ENCODE data around the gene STBD1. TPM values are rescaled to one million over a fixed set of nuclear protein-coding genes. Genes with fewer than 3 reads are reported as not detected.
A peak's percentile ranks its signal among the peaks of the same experiment; 100 is the strongest.

Gene STBD1
- total and polyA plus RNA-seq, 9 of the 15 experiments (the other 6 are each of a cell fraction or from before 2014, with no cell fraction given), result 0.08 to 0.64 (median 0.27) TPM; not detected in 2

GRCh38 chr4:76334885-76335284 is 28.4 kb downstream of the STBD1 start:
- Histone ChIP-seq H3K4me2 (ENCODE audit: insufficient read depth, low read length) (no peak overlapping the region), H2AFZ (ENCODE audit: low read depth, low read length) (no peak overlapping the region), H3K27ac (ENCODE audit: extremely low read depth, low read depth, low read length) (no peak overlapping the region), H3K79me2 (ENCODE audit: control insufficient read depth, insufficient read depth, low read length) (no peaks in the 10 kb centered on the region), H3K4me3 (no peak overlapping the region), H3K9me3 (replicated peaks; ENCODE audit: control insufficient read depth, insufficient read depth, low read depth, low read length) (no peaks in the 10 kb centered on the region), H3K4me1 (replicated peaks in 1 of 2; ENCODE audit: control insufficient read depth in 2 of 2, insufficient read depth in 2 of 2, low read length in 2 of 2) (no peaks in the 10 kb centered on the region), H3K9me1 (ENCODE audit: control insufficient read depth, insufficient read depth, low read length) (no peaks in the 10 kb centered on the region), H3K9ac (ENCODE audit: insufficient read depth in 1 of 2, low read depth in 2 of 2, low read length in 2 of 2) (no peak overlapping the region), H3K36me3 (ENCODE audit: control insufficient read depth, insufficient read depth, low read length) (no peaks in the 10 kb centered on the region), H3K27me3 (ENCODE audit: control insufficient read depth in 2 of 2, insufficient read depth in 2 of 2, low read length in 2 of 2) (no peaks in the 10 kb centered on the region), H4K20me1 (replicated peaks; ENCODE audit: control insufficient read depth, insufficient read depth, low read length) (no peaks in the 10 kb centered on the region)
- BruUV-seq (replicated peaks), result no TSS peak
- FAIRE-seq (no peak), ATAC-seq (no peak), DNase-seq (ENCODE audit: extremely low read depth in 1 of 4, low spot score in 3 of 4) (no peak)
- 67% methylated on average over 3 of the region's 3 CpGs for WGBS (ENCODE audit: insufficient coverage, low coverage, missing lambda C conversion rate)
- intact Hi-C loops (cut with micrococcal nuclease), result no loop called here
- ChIA-PET POLR2A (interaction anchor here (0.7 kb wide), 1 partner anchor 10 kb away, joined by 3 read pairs; no protein-coding TSS in a partner anchor), CTCF (ENCODE audit: low intra/inter-chr PET ratio) (no interaction called here)
- in situ Hi-C loops (cut with MboI), result no loop called here
- TF ChIP-seq EP300 (IDR thresholded peaks at IDR 0.05; ENCODE audit: low read length) (peak; percentile 10; the same call in 1 of the 2 replicates), SMARCE1 (IDR thresholded peaks at IDR 0.05) (peak; percentile 51; the same call in 1 of the 2 replicates), JUND (IDR thresholded peaks at IDR 0.05; ENCODE audit: borderline replicate concordance, low read depth, low read length) (peak; percentile 77; the same call in 1 of the 2 replicates), JUND (tag; IDR thresholded peaks at IDR 0.05; ENCODE audit: borderline replicate concordance, low read depth, low read length) (peak; percentile 76; the same call in 1 of the 3 replicates), SMARCA4 (IDR thresholded peaks at IDR 0.05) (peak; percentile 60; the same call in 1 of the 2 replicates), DPF2 (IDR thresholded peaks at IDR 0.05) (0 out of 2 replicates have a peak, but pooled peaks have one; percentile 21), ARID2 (IDR thresholded peaks at IDR 0.05) (no peak), MEIS2 (IDR thresholded peaks at IDR 0.05; ENCODE audit: partially characterized antibody) (peak; percentile 46), DLX4 (CRISPR knock-in tag; IDR thresholded peaks at IDR 0.05) (no peak), NR2F6 (CRISPR knock-in tag; IDR thresholded peaks at IDR 0.05) (no peak), NFATC3 (IDR thresholded peaks at IDR 0.05) (no peak), ZBTB8A (IDR thresholded peaks at IDR 0.05; ENCODE audit: partially characterized antibody) (no peak), BCL6 (CRISPR knock-in tag; IDR thresholded peaks at IDR 0.05) (no peak), FOXJ2 (tag; IDR thresholded peaks at IDR 0.05) (no peak), ATF3 (IDR thresholded peaks at IDR 0.05) (peak; percentile 58; the same call in 1 of the 2 replicates), ATF3 (CRISPR knock-in tag; conservative IDR thresholded peaks at IDR 0.05) (no peak), ZNF174 (CRISPR knock-in tag; IDR thresholded peaks at IDR 0.05) (no peak), TAL1 (IDR thresholded peaks at IDR 0.05) (no peak), ZNF274 (IDR thresholded peaks at IDR 0.05; ENCODE audit: borderline replicate concordance, low read depth, low read length) (no peak), LCOR (CRISPR knock-in tag; IDR thresholded peaks at IDR 0.05) (no peak), MXI1 (IDR thresholded peaks at IDR 0.05; ENCODE audit: low read depth, low read length) (no peak), CBX8 (IDR thresholded peaks at IDR 0.05; ENCODE audit: borderline replicate concordance, extremely low read depth, low read depth, low read length, poor library complexity, severe bottlenecking) (no peak), BRF2 (IDR thresholded peaks at IDR 0.05; ENCODE audit: borderline replicate concordance, insufficient read depth, insufficient read length) (no peak), SIX5 (IDR thresholded peaks at IDR 0.05; ENCODE audit: borderline replicate concordance in 1 of 2, insufficient read depth in 1 of 2, low read depth in 1 of 2, low read length in 2 of 2) (no peak)
